ENCODE data around the gene C15orf61.

The C15orf61 gene

DNA sequence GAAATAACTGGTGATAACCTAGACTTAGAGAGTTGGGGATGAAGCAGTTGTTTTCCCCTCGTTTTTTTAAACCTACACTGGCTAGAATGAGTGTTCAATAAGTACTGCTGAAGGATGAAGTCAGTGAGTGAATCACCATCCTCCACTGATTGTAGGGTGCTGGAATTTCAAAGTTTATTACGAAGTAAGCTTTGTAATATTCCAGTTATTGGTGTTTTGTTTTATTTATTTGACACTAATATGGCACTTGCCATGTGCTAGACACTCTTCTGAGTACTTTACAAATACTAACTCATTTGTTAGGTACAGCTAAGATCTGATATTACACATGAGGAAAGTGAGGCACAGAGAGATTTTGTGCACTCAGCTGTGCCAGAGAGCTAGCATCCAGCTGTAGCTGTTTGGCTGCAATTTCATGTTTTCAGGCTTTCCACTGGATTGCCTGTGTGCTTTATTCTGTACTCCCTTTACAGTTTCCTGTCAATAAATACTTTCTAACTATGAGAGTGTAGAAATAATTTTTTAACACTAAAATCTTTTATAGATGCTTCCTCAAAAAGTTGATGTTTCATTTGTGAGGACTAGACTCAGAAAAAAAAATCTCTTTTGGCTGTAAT lies 27.4 kb downstream of the C15orf61 start:
- Histone ChIP-seq H3K4me3 (ENCODE audit: control insufficient read depth in 1 of 7, extremely low read depth in 1 of 7, insufficient read depth in 4 of 7, low read depth in 2 of 7, low read length in 6 of 7) (no peak overlapping the region), H3K36me3 (ENCODE audit: control insufficient read depth in 4 of 4, insufficient read depth in 4 of 4, low read length in 3 of 4) (peaks cover 13 to 40% (median 21%) of the 10 kb centered on the region in 4 experiments), H3K27me3 (replicated peaks in 2 of 5; ENCODE audit: control insufficient read depth in 4 of 5, insufficient read depth in 5 of 5, low read length in 4 of 5) (no peaks in the 10 kb centered on the region), H3K4me1 (ENCODE audit: control extremely low read depth in 1 of 4, control insufficient read depth in 4 of 4, insufficient read depth in 4 of 4, low read length in 3 of 4) (peaks cover 0 to 17% (median 9%) of the 10 kb centered on the region in 4 experiments), H3K27ac (ENCODE audit: insufficient read depth in 1 of 2, low read depth in 1 of 2, low read length in 2 of 2, poor library complexity in 1 of 2, severe bottlenecking in 2 of 2) (no peak overlapping the region), H3K9me3 (ENCODE audit: control extremely low read depth in 1 of 5, control insufficient read depth in 4 of 5, insufficient read depth in 2 of 5, low read depth in 1 of 5, low read length in 4 of 5) (no peaks in the 10 kb centered on the region)
- DNase-seq, result no peak
- ChIA-PET POLR2A (no interaction called here), CTCF (no interaction called here)
- 100% methylated on average over 1 of the region's 2 CpGs for WGBS (ENCODE audit: insufficient coverage)

- ChIA-PET CTCF (interaction anchor here (0.9 to 1.9 kb wide), 2 partner anchors 9 to 48 kb away, joined by 3 to 6 read pairs; no protein-coding TSS in a partner anchor), POLR2A (interaction anchor here (0.6 kb wide), 1 partner anchor 27 kb away, joined by 7 read pairs; no protein-coding TSS in a partner anchor)
- DNase-seq, result peak in 1 of 3 donors; percentile 24
- Histone ChIP-seq H3K27me3 (replicated peaks in 2 of 5; ENCODE audit: control insufficient read depth in 4 of 5, insufficient read depth in 5 of 5, low read length in 4 of 5) (no peaks in the 10 kb centered on the region), H3K27ac (ENCODE audit: insufficient read depth in 1 of 2, low read depth in 1 of 2, low read length in 2 of 2, poor library complexity in 1 of 2, severe bottlenecking in 2 of 2) (no peak overlapping the region), H3K9me3 (ENCODE audit: control extremely low read depth in 1 of 5, control insufficient read depth in 4 of 5, insufficient read depth in 2 of 5, low read depth in 1 of 5, low read length in 4 of 5) (no peaks in the 10 kb centered on the region), H3K36me3 (ENCODE audit: control insufficient read depth in 4 of 4, insufficient read depth in 4 of 4, low read length in 3 of 4) (peaks cover 13 to 40% (median 21%) of the 10 kb centered on the region in 4 experiments), H3K4me3 (ENCODE audit: control insufficient read depth in 1 of 7, extremely low read depth in 1 of 7, insufficient read depth in 4 of 7, low read depth in 2 of 7, low read length in 6 of 7) (no peak overlapping the region), H3K4me1 (ENCODE audit: control extremely low read depth in 1 of 4, control insufficient read depth in 4 of 4, insufficient read depth in 4 of 4, low read length in 3 of 4) (peaks cover 0 to 10% (median 2%) of the 10 kb centered on the region in 4 experiments)
- WGBS (ENCODE audit: insufficient coverage), result 91% methylated on average over 4 of the region's 8 CpGs
These were observed 28.1 kb downstream of the C15orf61 start for GRCh38 chr15:67548862-67549651.

DNA sequence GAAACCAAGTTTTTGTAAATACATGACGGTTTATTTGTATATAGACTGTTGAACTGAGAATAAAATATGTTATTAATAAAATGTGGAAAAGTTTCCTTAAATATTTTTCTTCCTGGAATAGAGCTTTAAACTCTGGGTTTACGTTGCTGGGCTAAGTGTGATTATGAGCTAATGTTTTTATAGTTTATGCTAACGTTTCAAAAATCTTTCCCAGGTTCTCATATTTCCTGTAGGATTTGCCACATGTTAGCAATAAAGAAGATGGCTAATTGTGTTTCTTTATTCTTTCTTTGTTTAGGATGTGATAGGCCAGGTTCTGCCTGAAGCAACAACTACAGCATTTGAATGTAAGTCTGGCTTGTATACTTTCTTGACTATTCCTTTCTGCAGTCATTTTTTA lies 28.8 kb downstream of the C15orf61 start:
- Histone ChIP-seq H3K27ac (ENCODE audit: insufficient read depth in 1 of 2, low read depth in 1 of 2, low read length in 2 of 2, poor library complexity in 1 of 2, severe bottlenecking in 2 of 2) (no peak overlapping the region), H3K4me1 (ENCODE audit: control extremely low read depth in 1 of 4, control insufficient read depth in 4 of 4, insufficient read depth in 4 of 4, low read length in 3 of 4) (peaks cover 0 to 8% (median 1%) of the 10 kb centered on the region in 4 experiments), H3K27me3 (replicated peaks in 2 of 5; ENCODE audit: control insufficient read depth in 4 of 5, insufficient read depth in 5 of 5, low read length in 4 of 5) (no peaks in the 10 kb centered on the region), H3K9me3 (ENCODE audit: control extremely low read depth in 1 of 5, control insufficient read depth in 4 of 5, insufficient read depth in 2 of 5, low read depth in 1 of 5, low read length in 4 of 5) (no peaks in the 10 kb centered on the region), H3K36me3 (ENCODE audit: control insufficient read depth in 4 of 4, insufficient read depth in 4 of 4, low read length in 3 of 4) (peaks cover 8 to 39% (median 22%) of the 10 kb centered on the region in 4 experiments), H3K4me3 (ENCODE audit: control insufficient read depth in 1 of 7, extremely low read depth in 1 of 7, insufficient read depth in 4 of 7, low read depth in 2 of 7, low read length in 6 of 7) (no peak overlapping the region)
- DNase-seq, result no peak
- ChIA-PET POLR2A (no interaction called here), CTCF (interaction anchor here (0.9 to 1.9 kb wide), 2 partner anchors 9 to 49 kb away, joined by 3 to 6 read pairs; no protein-coding TSS in a partner anchor)
- WGBS (ENCODE audit: insufficient coverage), result no CpG with 5 or more reads among the region's 3 CpGs

DNA sequence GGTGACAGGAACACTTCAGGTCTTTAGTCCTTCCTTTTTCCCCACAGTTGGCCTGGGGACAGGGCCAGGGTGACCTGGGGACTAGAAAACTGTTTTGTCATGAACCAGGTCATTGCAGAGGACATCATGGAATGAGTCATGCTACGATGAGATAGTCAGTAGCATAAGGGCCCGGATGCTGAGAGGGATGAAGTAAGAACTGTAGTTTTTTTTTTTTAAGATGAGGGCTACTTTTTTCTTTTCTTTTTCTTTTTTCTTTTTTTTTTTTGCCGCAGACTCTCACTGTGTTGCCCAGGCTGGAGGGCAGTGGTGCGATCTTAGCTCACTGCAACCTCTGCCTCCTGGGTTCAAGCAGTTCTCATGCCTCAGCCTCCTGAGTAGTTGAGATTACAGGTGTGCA lies 29.6 kb downstream of the C15orf61 start:
- H3K27ac ChIP-seq (ENCODE audit: insufficient read depth in 1 of 2, low read depth in 1 of 2, low read length in 2 of 2, poor library complexity in 1 of 2, severe bottlenecking in 2 of 2), result no peak overlapping the region
- POLR2A ChIA-PET, result no interaction called here
- H3K4me1 ChIP-seq (ENCODE audit: control extremely low read depth in 1 of 4, control insufficient read depth in 4 of 4, insufficient read depth in 4 of 4, low read length in 3 of 4), result peaks cover 0 to 6% (median 1%) of the 10 kb centered on the region in 4 experiments
- no peaks in the 10 kb centered on the region for H3K9me3 ChIP-seq (ENCODE audit: control extremely low read depth in 1 of 5, control insufficient read depth in 4 of 5, insufficient read depth in 2 of 5, low read depth in 1 of 5, low read length in 4 of 5)
- CTCF ChIA-PET, result interaction anchor here (1.9 kb wide), 1 partner anchor 8 kb away, joined by 6 read pairs; no protein-coding TSS in a partner anchor
- no peak overlapping the region for H3K4me3 ChIP-seq (ENCODE audit: control insufficient read depth in 1 of 7, extremely low read depth in 1 of 7, insufficient read depth in 4 of 7, low read depth in 2 of 7, low read length in 6 of 7)
- H3K27me3 ChIP-seq (replicated peaks in 2 of 5; ENCODE audit: control insufficient read depth in 4 of 5, insufficient read depth in 5 of 5, low read length in 4 of 5), result no peaks in the 10 kb centered on the region
- 100% methylated on average over 2 of the region's 4 CpGs for WGBS (ENCODE audit: insufficient coverage)
- peaks cover 4 to 39% (median 20%) of the 10 kb centered on the region in 4 experiments for H3K36me3 ChIP-seq (ENCODE audit: control insufficient read depth in 4 of 4, insufficient read depth in 4 of 4, low read length in 3 of 4)
- DNase-seq, result no peak

- peaks cover 4 to 33% (median 16%) of the 10 kb centered on the region in 4 experiments for H3K36me3 ChIP-seq (ENCODE audit: control insufficient read depth in 4 of 4, insufficient read depth in 4 of 4, low read length in 3 of 4)
- ChIA-PET POLR2A (no interaction called here), CTCF (no interaction called here)
- H3K4me3 ChIP-seq (ENCODE audit: control insufficient read depth in 1 of 7, extremely low read depth in 1 of 7, insufficient read depth in 4 of 7, low read depth in 2 of 7, low read length in 6 of 7), result no peak overlapping the region
- H3K9me3 ChIP-seq (ENCODE audit: control extremely low read depth in 1 of 5, control insufficient read depth in 4 of 5, insufficient read depth in 2 of 5, low read depth in 1 of 5, low read length in 4 of 5), result no peaks in the 10 kb centered on the region
- no peaks in the 10 kb centered on the region for H3K27me3 ChIP-seq (replicated peaks in 2 of 5; ENCODE audit: control insufficient read depth in 4 of 5, insufficient read depth in 5 of 5, low read length in 4 of 5)
- peaks cover 0 to 6% (median 1%) of the 10 kb centered on the region in 4 experiments for H3K4me1 ChIP-seq (ENCODE audit: control extremely low read depth in 1 of 4, control insufficient read depth in 4 of 4, insufficient read depth in 4 of 4, low read length in 3 of 4)
- WGBS (ENCODE audit: insufficient coverage), result no CpG with 5 or more reads among the region's 1 CpG
- no peak overlapping the region for H3K27ac ChIP-seq (ENCODE audit: insufficient read depth in 1 of 2, low read depth in 1 of 2, low read length in 2 of 2, poor library complexity in 1 of 2, severe bottlenecking in 2 of 2)
- no peak for DNase-seq
These were observed 30.3 kb downstream of the C15orf61 start for GRCh38 chr15:67551207-67551743.

DNA sequence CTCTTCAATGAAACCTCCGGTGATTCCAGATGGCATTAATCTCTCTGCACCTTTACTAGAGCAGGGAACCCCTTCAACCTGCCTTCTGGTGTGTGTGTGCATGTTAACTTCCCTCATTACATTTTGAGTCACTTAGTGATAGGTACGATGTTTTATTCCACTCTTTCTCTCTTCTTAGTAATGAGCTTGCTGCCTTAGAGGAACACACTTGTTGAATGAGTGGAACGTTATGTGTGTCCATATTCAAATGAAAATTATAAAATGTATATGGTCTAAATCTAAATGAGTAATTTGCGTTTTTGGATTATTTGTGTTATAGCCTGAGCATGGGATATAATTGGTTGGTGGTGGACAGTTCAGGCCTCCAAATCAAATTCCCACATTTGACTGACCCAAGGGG lies 33.6 kb downstream of the C15orf61 start:
- WGBS (ENCODE audit: insufficient coverage), result 100% methylated on average over 1 of the region's 4 CpGs
- no peak overlapping the region for H3K27ac ChIP-seq (ENCODE audit: insufficient read depth in 1 of 2, low read depth in 1 of 2, low read length in 2 of 2, poor library complexity in 1 of 2, severe bottlenecking in 2 of 2)
- H3K4me1 ChIP-seq (ENCODE audit: control extremely low read depth in 1 of 4, control insufficient read depth in 4 of 4, insufficient read depth in 4 of 4, low read length in 3 of 4), result no peaks in the 10 kb centered on the region
- DNase-seq, result no peak
- no peaks in the 10 kb centered on the region for H3K27me3 ChIP-seq (replicated peaks in 2 of 5; ENCODE audit: control insufficient read depth in 4 of 5, insufficient read depth in 5 of 5, low read length in 4 of 5)
- POLR2A ChIA-PET, result no interaction called here
- peaks cover 0 to 8% (median 2%) of the 10 kb centered on the region in 5 experiments for H3K9me3 ChIP-seq (ENCODE audit: control extremely low read depth in 1 of 5, control insufficient read depth in 4 of 5, insufficient read depth in 2 of 5, low read depth in 1 of 5, low read length in 4 of 5)
- CTCF ChIA-PET, result interaction anchor here (0.9 kb wide), 1 partner anchor 10 kb away, joined by 3 read pairs; no protein-coding TSS in a partner anchor
- H3K4me3 ChIP-seq (ENCODE audit: control insufficient read depth in 1 of 7, extremely low read depth in 1 of 7, insufficient read depth in 4 of 7, low read depth in 2 of 7, low read length in 6 of 7), result no peak overlapping the region
- peaks cover 16 to 49% (median 27%) of the 10 kb centered on the region in 4 experiments for H3K36me3 ChIP-seq (ENCODE audit: control insufficient read depth in 4 of 4, insufficient read depth in 4 of 4, low read length in 3 of 4)
